ENCODE measurements around the gene A2ML1.
A peak's percentile ranks its signal among the peaks of the same experiment; 100 is the strongest.
"Not testable (repeated sequence)": the region's sequence is repeated elsewhere in the genome, so short reads cannot be mapped to it uniquely, and the experiment has no call there.

Gene A2ML1

DNA sequence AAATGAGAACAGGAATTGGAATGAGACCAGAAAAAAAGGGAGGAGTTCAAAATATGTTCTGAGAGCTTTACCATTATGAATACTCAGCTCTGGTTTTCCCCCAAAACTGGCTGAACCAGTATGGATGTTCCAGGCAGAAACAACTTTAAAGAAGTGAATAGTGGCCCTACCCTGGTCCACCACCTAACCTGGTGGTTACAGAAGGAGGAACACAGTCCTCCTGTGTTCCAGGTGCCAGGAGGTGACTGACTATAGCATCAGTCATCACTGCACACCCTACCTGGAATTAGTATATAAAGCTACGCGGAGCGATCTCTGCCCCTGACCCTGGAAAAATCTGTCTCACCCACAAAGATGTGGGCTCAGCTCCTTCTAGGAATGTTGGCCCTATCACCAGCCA lies at the start of gene A2ML1:
Gene A2ML1, plus strand, starts transcription at position 324 of the 400 bp plus-strand sequence. Its CDS starts 31 bp downstream, at position 355.
- no peak for DNase-seq (ENCODE audit: low read depth)

DNA sequence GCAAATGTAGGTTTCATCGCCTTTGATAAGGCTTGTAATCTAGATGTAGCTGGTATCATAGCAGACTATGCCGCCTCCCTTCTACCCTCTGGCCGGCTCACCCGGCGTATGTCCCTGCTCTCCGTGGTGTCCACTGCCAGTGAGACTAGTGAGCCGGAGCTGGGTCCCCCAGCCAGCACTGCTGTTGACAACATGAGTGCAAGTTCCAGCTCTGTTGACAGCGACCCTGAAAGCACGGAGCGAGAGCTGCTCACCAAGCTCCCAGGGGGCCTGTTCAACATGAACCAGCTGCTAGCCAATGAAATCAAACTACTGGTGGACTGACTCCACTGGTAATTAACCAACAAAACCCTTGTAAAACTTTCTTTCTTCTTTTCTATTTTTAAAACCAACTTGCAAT lies 49.0 kb upstream of the A2ML1 start:
- no peak for DNase-seq (ENCODE audit: low read depth)

DNA sequence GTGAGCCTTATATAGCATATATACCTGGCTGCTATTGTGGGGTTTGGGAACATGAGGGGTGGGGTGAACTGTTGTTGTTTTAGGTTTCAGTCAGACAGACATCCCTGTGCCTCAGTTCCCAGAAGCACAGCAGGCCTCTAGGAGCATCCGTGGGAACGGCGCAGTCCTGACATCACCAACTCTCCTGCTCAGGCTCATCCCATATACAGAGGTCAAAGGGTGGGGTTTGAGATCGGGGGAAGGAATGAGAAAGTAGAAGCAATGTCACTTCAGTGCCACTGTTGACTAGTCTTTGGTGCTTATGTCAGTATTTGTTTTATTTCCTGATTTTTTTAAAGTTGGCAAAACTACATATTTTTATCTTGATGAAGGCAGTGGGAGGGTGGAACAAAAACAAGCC lies 43.1 kb upstream of the A2ML1 start:
- no peak for DNase-seq (ENCODE audit: low read depth)

DNA sequence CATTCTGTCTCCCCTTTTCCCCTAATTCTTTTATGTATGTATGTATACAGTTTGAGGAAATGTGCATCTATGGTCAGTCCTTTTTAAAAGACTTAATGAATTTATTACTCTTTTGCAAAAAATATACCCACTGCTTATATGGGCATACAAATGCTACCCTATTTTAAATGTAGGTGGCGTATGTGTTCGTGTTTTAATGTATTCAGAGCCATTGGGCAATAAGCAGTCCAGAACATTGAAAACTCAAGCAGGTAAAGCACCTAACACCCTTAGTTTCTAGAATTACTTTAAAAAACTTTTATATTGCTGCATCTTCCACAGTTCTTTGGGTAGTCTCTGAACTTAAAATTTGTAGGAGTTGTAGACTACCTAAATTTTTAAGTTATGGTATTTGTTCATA lies 42.6 kb upstream of the A2ML1 start:
- no peak for DNase-seq (ENCODE audit: low read depth)

DNA sequence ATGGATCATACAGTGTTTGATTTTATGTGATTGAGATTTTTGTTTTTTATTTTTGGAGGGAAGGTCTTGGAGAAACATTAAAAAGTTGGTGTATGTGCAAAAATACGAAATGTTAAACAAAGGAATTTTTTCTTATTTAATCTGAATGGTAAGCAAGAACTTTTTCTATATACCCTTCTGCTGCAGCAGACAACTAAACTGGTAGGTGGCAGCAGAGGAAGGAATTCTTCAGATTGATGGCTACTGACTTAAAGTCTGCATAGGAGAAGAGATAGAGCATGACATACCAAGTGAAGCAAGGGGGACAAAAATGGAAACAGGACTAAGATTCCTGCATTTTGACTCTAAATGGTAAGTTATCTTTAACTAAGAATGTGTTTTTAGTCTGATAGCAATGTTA lies 42.0 kb upstream of the A2ML1 start:
- DNase-seq (ENCODE audit: low read depth), result peak; percentile 59

DNA sequence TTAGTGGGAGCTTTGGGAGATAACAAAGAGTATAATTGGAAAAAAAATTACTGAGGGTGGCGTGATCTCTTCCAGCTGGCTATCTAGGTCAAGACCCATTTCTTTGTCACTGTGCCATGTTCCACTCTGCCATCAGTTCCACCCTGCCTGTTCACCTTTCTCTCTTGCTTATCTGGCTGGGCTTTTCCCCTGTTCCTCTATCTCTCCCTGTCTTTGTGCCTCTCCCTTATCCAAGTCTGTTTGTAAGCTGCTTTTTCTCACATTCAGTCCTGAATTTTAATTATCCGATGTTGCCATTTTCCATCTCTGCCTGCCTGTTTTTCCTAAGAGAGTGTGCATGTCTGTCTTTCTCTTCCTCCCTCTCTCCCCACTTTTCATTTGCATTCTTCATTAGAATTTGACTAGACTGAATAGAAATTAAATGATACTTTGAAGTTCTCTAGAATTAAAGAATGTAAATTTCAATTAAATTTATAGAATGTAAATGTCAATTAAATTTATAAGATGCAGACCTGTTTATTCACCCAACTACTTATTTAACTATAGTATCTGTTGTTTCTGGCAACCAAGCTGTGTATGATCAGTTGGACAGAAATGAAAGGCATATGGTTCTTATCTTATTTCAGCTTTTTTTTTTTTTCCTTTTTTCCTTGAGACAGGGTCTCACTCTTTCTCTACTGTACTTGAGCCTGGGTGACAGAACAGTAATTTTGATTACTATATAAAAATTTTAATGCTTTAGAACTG lies 40.9 kb upstream of the A2ML1 start:
- DNase-seq (ENCODE audit: low read depth), result no peak

DNA sequence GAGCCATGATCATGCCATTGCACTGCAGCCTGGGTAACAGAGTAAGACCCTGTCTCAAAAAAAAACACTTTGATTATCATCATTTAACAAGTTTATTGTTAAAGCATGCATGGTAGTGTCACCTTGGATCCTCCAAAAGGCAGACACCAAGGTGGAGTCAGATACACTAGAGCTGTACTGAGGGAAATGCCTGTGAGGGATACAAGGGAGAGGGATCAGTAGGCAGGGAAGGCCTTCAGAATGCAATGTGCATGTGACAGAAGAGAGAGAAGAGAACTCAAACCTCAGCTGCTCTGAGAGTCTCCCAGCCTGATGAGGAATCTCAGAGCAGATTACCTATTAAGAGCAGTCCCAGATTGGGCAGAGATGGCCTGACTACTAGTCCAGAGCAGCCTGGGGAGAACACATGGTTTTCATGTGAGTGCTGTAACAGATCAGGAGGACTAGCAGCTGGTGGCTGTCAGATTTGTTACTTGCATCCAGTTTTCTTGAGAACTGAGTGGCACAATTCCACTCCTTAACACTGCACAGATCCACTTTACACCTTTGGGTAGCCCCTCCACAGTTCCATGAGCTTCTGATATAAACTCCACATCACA lies 38.0 kb upstream of the A2ML1 start:
- no peak for DNase-seq (ENCODE audit: low read depth)

DNA sequence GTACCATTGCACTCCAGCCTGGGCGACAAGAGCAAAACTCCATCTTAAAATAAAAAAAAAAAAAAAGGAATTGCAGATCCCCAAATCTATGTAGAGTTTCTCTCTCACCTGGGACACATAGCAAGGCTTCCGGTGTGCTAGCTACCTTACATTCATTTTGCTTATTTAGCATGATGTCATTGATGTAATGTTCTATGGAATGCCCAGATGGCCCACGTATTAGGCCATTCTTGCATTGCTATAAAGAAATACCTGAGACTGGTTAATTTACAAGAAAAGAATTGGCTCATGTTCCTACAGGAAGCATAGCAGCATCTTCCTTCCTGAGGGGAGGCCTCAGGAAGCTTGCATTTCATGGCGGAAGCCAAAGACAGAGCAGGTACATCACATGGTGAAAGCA lies 36.9 kb upstream of the A2ML1 start:
- DNase-seq (ENCODE audit: low read depth), result no peak

DNA sequence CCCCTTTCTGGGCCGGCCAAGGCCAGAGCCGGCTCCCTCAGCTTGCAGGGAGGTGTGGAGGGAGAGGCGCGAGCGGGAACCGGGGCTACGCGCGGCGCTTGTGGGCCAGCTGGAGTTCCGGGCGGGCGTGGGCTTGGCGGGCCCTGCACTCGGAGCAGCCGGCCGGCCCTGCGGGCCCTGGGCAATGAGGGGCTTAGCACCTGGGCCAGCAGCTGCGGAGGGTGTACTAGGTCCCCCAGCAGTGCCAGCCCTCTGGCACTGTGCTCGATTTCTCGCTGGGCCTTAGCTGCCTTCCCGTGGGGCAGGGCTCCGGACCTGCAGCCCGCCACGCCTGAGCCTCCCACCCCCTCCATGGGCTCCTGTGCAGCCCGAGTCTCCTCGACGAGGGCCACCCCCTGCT lies 35.2 kb upstream of the A2ML1 start:
- not testable (repeated sequence) for DNase-seq (ENCODE audit: low read depth)

DNA sequence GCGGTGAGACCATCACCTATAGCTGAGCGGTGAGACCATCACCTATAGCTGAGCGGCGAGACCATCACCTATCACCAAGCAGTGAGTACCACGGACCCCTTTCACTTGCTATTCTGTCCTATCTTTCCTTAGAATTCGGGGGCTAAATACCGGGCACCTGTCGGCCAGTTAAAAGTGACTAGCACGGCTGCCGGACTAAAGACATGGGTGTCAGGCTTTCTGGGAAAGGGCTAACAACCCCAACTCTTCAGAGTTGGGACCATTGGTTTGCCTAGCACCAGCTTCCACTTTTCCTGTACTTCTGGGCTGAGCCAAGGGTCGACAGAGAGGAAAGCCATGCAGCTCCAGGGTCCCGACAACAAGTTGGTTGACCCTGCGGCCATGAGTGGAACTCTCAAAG lies 33.7 kb upstream of the A2ML1 start:
- not testable (repeated sequence) for DNase-seq (ENCODE audit: low read depth)

DNA sequence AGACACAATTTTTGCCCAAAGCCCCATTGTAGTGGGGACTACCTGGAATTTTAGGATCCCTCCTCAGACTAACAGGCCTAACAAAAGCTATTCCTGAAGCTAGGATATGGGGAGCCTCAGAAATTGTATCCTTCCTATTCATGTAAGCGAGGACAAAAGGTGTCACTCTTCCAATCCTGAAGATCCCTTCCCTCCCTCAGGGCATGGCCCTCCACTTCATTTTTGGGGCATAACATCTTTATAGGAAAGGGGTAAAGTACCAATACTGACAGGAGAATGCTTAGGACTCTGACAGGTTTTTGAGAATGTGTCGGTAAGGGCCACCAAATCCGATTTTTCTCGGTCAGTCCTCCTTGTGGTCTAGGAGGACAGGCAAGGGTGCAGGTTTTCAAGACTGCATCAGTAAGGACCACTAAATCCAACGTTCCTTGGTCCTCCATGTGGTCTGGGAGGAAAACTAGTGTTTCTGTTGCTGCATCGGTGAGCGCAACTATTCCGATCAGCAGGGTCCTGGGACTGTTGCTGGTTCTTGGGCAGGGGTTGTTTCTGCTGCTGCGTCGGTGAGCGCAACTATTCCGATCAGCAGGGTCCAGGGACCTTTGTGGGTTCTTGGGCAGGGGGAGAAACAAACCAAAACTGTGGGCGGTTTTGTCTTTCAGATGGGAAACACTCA lies 32.9 kb upstream of the A2ML1 start:
- DNase-seq (ENCODE audit: low read depth), result not testable (repeated sequence)

DNA sequence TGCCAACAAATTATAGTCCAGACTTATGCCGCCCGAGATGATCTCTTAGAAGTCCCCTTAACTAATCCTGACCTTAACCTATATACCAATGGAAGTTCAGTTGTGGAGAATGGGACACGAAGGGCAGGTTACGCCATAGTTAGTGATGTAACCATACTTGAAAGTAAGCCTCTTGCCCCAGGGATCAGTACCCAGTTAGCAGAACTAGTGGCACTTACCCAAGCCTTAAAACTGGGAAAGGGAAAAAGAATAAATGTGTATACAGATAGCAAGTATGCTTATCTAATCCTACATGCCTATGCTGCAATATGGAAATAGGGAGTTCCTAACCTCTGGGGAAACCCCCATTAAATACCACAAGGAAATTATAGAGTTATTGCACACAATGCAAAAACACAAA lies 29.2 kb upstream of the A2ML1 start:
- DNase-seq (ENCODE audit: low read depth), result not testable (repeated sequence)

DNA sequence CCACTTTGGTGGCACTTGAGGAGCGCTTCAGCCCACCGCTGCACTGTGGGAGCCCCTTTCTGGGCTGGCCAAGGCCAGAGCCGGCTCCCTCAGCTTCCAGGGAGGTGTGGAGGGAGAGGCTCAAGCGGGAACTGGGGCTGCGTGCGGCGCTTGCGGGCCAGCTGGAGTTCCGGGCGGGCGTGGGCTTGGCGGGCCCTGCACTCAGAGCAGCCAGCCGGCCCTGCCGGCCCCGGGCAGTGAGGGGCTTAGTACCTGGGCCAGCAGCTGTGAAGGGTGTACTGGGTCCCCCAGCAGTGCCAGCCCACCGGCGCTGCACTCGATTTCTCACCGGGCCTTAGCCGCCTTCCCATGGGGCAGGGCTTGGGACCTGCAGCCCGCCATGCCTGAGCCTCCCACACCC lies 27.8 kb upstream of the A2ML1 start:
- DNase-seq (ENCODE audit: low read depth), result not testable (repeated sequence)

DNA sequence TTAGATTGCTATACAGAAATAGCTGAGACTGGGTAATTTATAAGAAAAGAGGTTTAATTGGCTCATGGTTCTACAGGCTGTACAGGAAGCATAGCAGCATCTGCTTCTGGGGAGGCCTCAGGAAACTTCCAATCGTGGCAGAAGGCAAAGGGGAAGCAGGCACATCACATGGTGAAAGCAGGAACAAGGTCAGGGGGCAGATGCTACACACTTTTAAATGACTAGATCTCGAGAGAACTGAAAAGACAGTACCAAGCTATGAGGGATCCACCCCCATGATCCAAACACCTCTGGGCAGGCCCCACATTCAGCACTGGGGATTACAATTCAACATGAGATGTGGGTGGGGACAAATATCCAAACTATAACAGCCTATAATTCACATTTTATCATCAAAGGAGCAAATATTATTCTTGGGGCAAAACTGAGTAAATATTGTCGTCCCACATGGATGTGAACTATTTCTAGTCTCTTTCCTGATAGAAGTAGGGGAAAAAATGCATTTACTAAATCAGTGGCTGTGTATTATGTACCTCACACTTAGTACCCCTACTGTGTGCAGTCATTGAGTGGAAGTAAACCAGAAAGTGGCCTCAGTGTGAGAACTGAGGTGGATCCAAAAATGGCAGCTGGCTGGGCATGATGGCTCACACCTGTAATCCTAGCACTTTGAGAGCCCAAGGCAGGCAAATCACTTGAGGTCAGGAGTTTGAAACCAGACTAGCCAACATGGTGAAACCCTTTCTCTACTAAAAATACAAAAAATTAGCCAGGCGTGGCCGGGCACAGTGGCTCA lies 25.4 kb upstream of the A2ML1 start:
- DNase-seq (ENCODE audit: low read depth), result no peak

DNA sequence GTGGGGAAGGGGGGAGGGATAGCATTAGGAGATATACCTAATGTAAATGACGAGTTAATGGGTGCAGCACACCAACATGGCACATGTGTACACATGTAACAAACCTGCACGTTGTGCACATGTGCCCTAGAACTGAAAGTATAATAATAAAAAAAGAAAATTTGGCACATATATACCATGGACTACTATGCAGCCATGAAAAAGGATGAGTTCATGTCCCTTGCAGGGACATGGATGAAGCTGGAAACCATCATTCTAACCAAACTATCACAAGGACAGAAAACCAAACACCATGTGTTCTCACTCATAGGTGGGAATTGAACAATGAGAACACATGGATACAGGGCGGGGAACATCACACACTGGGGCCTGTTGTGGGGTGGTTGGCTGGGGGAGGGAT lies 21.2 kb upstream of the A2ML1 start:
- DNase-seq (ENCODE audit: low read depth), result not testable (repeated sequence)

DNA sequence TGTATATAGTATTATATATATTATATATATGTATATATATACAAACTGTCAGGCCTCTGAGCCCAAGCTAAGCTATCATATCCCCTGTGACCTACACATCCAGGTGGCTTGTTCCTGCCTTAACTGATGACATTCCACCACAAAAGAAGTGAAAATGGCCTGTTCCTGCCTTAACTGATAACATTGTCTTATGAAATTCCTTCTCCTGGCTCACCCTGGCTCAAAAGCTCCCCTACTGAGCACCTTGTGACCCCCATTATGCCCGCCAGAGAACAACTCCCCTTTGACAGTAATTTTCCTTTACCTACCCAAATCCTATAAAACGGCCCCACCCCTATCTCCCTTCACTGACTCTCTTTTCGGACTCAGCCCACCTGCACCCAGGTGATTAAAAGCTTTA lies 17.6 kb upstream of the A2ML1 start:
- DNase-seq (ENCODE audit: low read depth), result not testable (repeated sequence)

DNA sequence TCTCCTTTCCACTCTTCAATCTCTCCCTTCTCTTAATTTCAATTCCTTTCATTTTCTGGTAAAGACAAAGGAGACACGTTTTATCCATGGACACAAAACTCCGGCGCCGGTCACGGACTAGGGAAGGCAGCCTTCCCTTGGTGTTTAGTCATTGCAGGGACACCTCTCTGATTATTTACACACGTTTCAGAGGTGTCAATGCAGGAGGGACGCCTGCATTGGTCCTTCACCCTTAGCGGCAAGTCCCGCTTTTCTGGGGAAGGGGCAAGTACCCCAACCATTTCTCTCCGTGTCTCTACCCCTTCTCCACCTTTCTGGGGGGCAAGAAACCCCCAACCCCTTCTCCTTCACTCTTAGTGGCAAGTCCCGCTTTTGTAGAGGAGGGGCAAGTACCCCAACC lies 16.9 kb upstream of the A2ML1 start:
- not testable (repeated sequence) for DNase-seq (ENCODE audit: low read depth)

DNA sequence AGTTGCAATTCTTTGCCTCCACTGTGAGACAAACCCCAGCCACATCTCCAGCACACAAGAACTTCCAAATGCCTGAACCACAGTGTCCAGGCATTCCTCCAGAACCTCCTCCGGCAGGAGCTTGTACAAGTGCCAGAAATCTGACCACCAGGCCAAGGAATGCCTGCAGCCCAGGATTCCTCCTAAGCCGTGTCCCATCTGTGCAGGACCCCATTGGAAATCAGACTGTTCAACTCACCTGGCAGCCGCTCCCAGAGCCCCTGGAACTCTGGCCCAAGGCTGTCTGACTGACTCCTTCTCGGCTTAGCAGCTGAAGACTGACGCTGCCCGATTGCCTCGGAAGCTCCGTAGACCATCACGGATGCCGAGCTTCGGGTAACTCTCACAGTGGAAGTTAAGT lies 15.3 kb upstream of the A2ML1 start:
- not testable (repeated sequence) for DNase-seq (ENCODE audit: low read depth)

DNA sequence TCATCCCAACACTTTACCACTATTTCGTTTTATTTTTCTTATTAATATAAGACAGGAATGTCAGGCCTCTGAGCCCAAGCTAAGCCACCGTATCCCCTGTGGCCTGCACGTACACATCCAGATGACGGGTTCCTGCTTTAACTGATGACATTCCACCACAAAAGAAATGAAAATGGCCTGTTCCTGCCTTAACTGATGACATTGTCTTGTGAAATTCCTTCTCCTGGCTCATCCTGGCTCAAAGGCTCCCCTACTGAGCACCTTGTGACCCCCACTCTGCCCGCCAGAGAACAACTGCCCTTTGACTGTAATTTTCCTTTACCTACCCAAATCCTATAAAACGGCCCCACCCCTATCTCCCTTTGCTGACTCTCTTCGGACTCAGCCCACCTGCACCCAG lies 12.3 kb upstream of the A2ML1 start:
- not testable (repeated sequence) for DNase-seq (ENCODE audit: low read depth)

DNA sequence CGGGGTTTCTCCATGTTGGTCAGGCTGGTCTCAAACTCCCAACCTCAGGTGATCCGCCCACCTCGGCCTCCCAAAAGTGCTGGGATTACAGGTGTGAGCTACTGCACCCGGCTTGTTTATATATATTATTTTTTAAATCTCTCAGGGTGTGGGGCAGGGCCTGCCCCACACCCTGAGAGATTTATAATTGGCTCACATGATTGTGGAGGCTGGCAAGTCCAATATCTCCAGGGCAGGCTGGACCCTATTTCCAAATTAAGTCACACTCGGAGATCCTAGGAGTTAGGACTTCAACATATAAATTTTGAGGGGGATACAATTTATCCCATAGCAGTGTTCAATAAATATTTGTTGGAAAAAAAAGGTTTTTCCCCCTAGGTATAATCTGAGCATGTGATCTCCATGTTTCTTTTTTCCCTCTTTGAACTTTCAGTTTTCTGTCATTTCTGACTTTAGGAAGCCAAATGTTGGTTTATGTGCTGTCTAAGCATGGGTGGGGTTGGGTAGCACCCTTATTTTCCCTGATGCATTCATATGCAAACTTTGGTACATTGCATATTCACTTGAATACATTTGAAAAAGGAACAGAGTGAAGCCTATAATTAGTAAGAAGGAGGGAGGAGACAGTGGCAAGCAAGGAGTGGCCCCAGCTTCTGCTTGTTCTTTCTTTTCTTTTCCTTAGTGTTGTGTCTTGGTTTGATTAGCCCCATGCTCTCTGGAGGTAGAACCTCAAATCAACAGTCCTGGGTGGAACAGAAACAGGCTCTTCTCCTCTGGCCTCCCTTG lies 8.7 kb upstream of the A2ML1 start:
- no peak for DNase-seq (ENCODE audit: low read depth)

DNA sequence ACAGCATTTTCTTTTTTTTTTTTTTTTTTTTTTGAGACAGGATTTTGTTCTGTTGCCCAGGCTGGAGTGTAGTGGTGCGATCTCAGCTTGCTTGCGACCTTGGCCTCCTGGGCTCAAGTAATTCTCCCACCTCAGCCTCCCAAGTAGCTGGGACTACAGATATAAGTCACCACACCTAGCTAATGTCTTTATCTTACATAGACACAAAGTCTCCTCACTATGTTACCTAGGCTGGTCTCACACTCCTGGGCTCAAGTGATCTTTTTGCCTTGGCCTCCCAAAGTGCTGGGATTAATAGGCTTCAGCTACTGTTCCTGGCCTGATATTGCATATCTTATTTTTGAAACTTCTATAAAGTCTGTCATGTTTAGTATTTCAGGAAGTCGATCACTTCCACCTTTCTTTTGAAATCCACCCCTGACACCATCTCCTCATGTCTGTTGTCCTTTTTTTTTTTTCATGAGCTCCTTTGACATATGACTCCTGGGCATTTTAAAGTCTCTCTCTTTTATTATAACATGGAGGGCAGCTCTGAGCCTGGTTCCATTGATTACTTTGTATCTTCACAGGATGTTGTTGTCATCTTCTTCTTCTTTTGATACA lies 5.9 kb upstream of the A2ML1 start:
- DNase-seq (ENCODE audit: low read depth), result no peak
